Right renal pelvis (tissue), 4 donors: ENCODE results near the gene GTPBP8. TPM values are rescaled to one million over a fixed set of nuclear protein-coding genes. Genes with fewer than 3 reads are reported as not detected.

ENCODE experiments used
- DNase-seq, 4 donors: peaks; one replicate each; pipeline ENCODE4 v3.0.0-alpha.2; 2013; ENCODE audit warnings: low read depth in 4 of 4, low spot score in 3 of 4, missing footprints in 1 of 4
- polyA plus RNA-seq, 4 donors: library from polyadenylated mRNA; unstranded; fragments of 120-200 nt; gene quantifications; one replicate each; pipeline ENCODE4 v1.2.1, GENCODE V29; 2013; ENCODE audit not compliant: insufficient read length in 4 of 4

GTPBP8 gene
- polyA plus RNA-seq: 10 to 100 TPM; 20.2 to 27.7 (median 24.9) TPM

- peak; percentile 74 to 87 (median 84) for DNase-seq
These were observed at the start of gene GTPBP8 for GRCh38 chr3:112990672-112991602. GTPBP8 (plus strand) TSS chr3:112990984; CDS start chr3:112991000, 16 bp downstream.

- no peak for DNase-seq
These were observed 42.4 kb upstream of the GTPBP8 start for GRCh38 chr3:112948346-112948838.

- DNase-seq: no peak
These were observed 34.4 kb upstream of the GTPBP8 start for GRCh38 chr3:112956351-112956750.

GRCh38 chr3:112958811-112959560 is 31.8 kb upstream of the GTPBP8 start:
- DNase-seq: no peak

- DNase-seq: no peak
These were observed 27.1 kb upstream of the GTPBP8 start for GRCh38 chr3:112963683-112964082.

- DNase-seq: no peak
These were observed 25.1 kb upstream of the GTPBP8 start for GRCh38 chr3:112965656-112966055.

GRCh38 chr3:112966633-112967032 is 24.2 kb upstream of the GTPBP8 start:
- no peak for DNase-seq

GRCh38 chr3:112967425-112967824 is 23.4 kb upstream of the GTPBP8 start:
- DNase-seq: no peak

GRCh38 chr3:112967828-112968227 is 23.0 kb upstream of the GTPBP8 start:
- no peak for DNase-seq

- DNase-seq: no peak
These were observed 18.6 kb upstream of the GTPBP8 start for GRCh38 chr3:112972158-112972557.

GRCh38 chr3:112973325-112974177 is 17.2 kb upstream of the GTPBP8 start:
- DNase-seq: no peak

- DNase-seq: no peak
These were observed 16.6 kb upstream of the GTPBP8 start for GRCh38 chr3:112974178-112974517.

- no peak for DNase-seq
These were observed 15.9 kb upstream of the GTPBP8 start, which contains the start of gene CD200R1 for GRCh38 chr3:112974894-112975293. CD200R1 (minus strand) TSS chr3:112975103; CDS start chr3:112974857, 246 bp downstream.

- DNase-seq: no peak
These were observed 14.8 kb upstream of the GTPBP8 start for GRCh38 chr3:112976001-112976400.

- no peak for DNase-seq
These were observed 13.8 kb upstream of the GTPBP8 start for GRCh38 chr3:112976953-112977352.

GRCh38 chr3:112979244-112979832 is 11.4 kb upstream of the GTPBP8 start:
- peak in 1 of 4 donors; percentile 20 for DNase-seq

- no peak for DNase-seq
These were observed 10.7 kb upstream of the GTPBP8 start for GRCh38 chr3:112980080-112980479.

- DNase-seq: no peak
These were observed 8.1 kb upstream of the GTPBP8 start for GRCh38 chr3:112982710-112983109.

GRCh38 chr3:112984485-112984884 is 6.3 kb upstream of the GTPBP8 start:
- peak in 1 of 4 donors; percentile 10 for DNase-seq
